ENCODE results near the gene CFL1. TPM values are rescaled to one million over a fixed set of nuclear protein-coding genes. Genes with fewer than 3 reads are reported as not detected.
A peak's percentile ranks its signal among the peaks of the same experiment; 100 is the strongest.
"Not testable (repeated sequence)": the region's sequence is repeated elsewhere in the genome, so short reads cannot be mapped to it uniquely, and the experiment has no call there.

Gene CFL1
- polyA plus RNA-seq, 4 donors = 733 to 901 (median 785) TPM

- no peak for DNase-seq (ENCODE audit: low read depth in 4 of 4, low spot score in 2 of 4)
Measured at GRCh38 chr11:65844231-65844872, 13.6 kb downstream of the CFL1 start.

- no peak for DNase-seq (ENCODE audit: low read depth in 4 of 4, low spot score in 2 of 4)
Measured at GRCh38 chr11:65843811-65844210, 14.2 kb downstream of the CFL1 start.

- no peak for DNase-seq (ENCODE audit: low read depth in 4 of 4, low spot score in 2 of 4)
Measured at GRCh38 chr11:65842144-65842543, 15.8 kb downstream of the CFL1 start.

- no peak for DNase-seq (ENCODE audit: low read depth in 4 of 4, low spot score in 2 of 4)
Measured at GRCh38 chr11:65834202-65834601, 23.8 kb downstream of the CFL1 start.

- peak in 3 of 4 donors; percentile 90 to 91 (median 90) for DNase-seq (ENCODE audit: low read depth in 4 of 4, low spot score in 2 of 4)
Measured at GRCh38 chr11:65833297-65834030, 24.5 kb downstream of the CFL1 start, which contains the start of gene SNX32. Gene SNX32 (plus strand): TSS chr11:65833963. CDS start chr11:65834066, 103 bp downstream.

GRCh38 chr11:65832231-65832630 lies 25.7 kb downstream of the CFL1 start:
- not testable (repeated sequence) for DNase-seq (ENCODE audit: low read depth in 4 of 4, low spot score in 2 of 4)

GRCh38 chr11:65829459-65829858 lies 28.5 kb downstream of the CFL1 start:
- no peak for DNase-seq (ENCODE audit: low read depth in 4 of 4, low spot score in 2 of 4)

- DNase-seq (ENCODE audit: low read depth in 4 of 4, low spot score in 2 of 4) = no peak
Measured at GRCh38 chr11:65826984-65827735, 30.8 kb downstream of the CFL1 start.

- DNase-seq (ENCODE audit: low read depth in 4 of 4, low spot score in 2 of 4) = no peak
Measured at GRCh38 chr11:65822776-65823528, 35.0 kb downstream of the CFL1 start.

- peak in 1 of 4 donors; percentile 9 for DNase-seq (ENCODE audit: low read depth in 4 of 4, low spot score in 2 of 4)
Measured at GRCh38 chr11:65821107-65821506, 36.9 kb downstream of the CFL1 start.

GRCh38 chr11:65817835-65818680 lies 39.9 kb downstream of the CFL1 start:
- peak; percentile 36 to 80 (median 74) for DNase-seq (ENCODE audit: low read depth in 4 of 4, low spot score in 2 of 4)

GRCh38 chr11:65817312-65817834 lies 40.6 kb downstream of the CFL1 start:
- DNase-seq (ENCODE audit: low read depth in 4 of 4, low spot score in 2 of 4) = peak in 2 of 4 donors; percentile 13 to 28

- DNase-seq (ENCODE audit: low read depth in 4 of 4, low spot score in 2 of 4) = no peak
Measured at GRCh38 chr11:65816696-65817095, 41.3 kb downstream of the CFL1 start.

GRCh38 chr11:65814986-65815565 lies 42.9 kb downstream of the CFL1 start:
- no peak for DNase-seq (ENCODE audit: low read depth in 4 of 4, low spot score in 2 of 4)

GRCh38 chr11:65814131-65814985 lies 43.6 kb downstream of the CFL1 start:
- no peak for DNase-seq (ENCODE audit: low read depth in 4 of 4, low spot score in 2 of 4)

GRCh38 chr11:65811764-65812475 lies 46.1 kb downstream of the CFL1 start:
- DNase-seq (ENCODE audit: low read depth in 4 of 4, low spot score in 2 of 4) = no peak

- no peak for DNase-seq (ENCODE audit: low read depth in 4 of 4, low spot score in 2 of 4)
Measured at GRCh38 chr11:65810046-65810868, 47.7 kb downstream of the CFL1 start.

Data from left renal cortex interstitium (tissue), 4 donors.